Muscle of arm (tissue), 12 donors: ENCODE results near the gene RHOB. TPM values are rescaled to one million over a fixed set of nuclear protein-coding genes. Genes with fewer than 3 reads are reported as not detected.

Experiments used
- DNase-seq: peaks from one replicate; pipeline ENCODE4 v3.0.0-alpha.2; 2013
- polyA plus RNA-seq, 12 donors: library from polyadenylated mRNA; unstranded; fragments of 120-200 nt; gene quantifications; one replicate each; pipeline ENCODE4 v1.2.1, GENCODE V29; 2013; ENCODE audit not compliant: insufficient read length in 12 of 12

RHOB gene
- polyA plus RNA-seq, 12 donors, result 78.5 to 192 (median 125) TPM

- DNase-seq, result no peak
Measured at GRCh38 chr2:20471902-20472559, 25.2 kb downstream of the RHOB start.

GRCh38 chr2:20472569-20472968 lies 25.7 kb downstream of the RHOB start:
- DNase-seq, result no peak

- DNase-seq, result no peak
Measured at GRCh38 chr2:20473128-20473527, 26.3 kb downstream of the RHOB start.

- no peak for DNase-seq
Measured at GRCh38 chr2:20474757-20475566, 28.1 kb downstream of the RHOB start.

GRCh38 chr2:20475567-20475952 lies 28.7 kb downstream of the RHOB start:
- DNase-seq, result no peak

- DNase-seq, result no peak
Measured at GRCh38 chr2:20476481-20476880, 29.6 kb downstream of the RHOB start.

- no peak for DNase-seq
Measured at GRCh38 chr2:20476950-20477349, 30.1 kb downstream of the RHOB start.

- DNase-seq, result no peak
Measured at GRCh38 chr2:20478961-20479360, 32.1 kb downstream of the RHOB start.

- no peak for DNase-seq
Measured at GRCh38 chr2:20479835-20480234, 33.0 kb downstream of the RHOB start.

- no peak for DNase-seq
Measured at GRCh38 chr2:20480913-20481312, 34.0 kb downstream of the RHOB start.

GRCh38 chr2:20481798-20482405 lies 35.0 kb downstream of the RHOB start:
- DNase-seq, result no peak

GRCh38 chr2:20482725-20483124 lies 35.9 kb downstream of the RHOB start:
- DNase-seq, result peak; percentile 43

- DNase-seq, result no peak
Measured at GRCh38 chr2:20483194-20483895, 36.5 kb downstream of the RHOB start.

GRCh38 chr2:20484034-20484617 lies 37.3 kb downstream of the RHOB start:
- no peak for DNase-seq

- no peak for DNase-seq
Measured at GRCh38 chr2:20484810-20485611, 38.1 kb downstream of the RHOB start.

GRCh38 chr2:20485612-20486388 lies 38.9 kb downstream of the RHOB start:
- no peak for DNase-seq

- no peak for DNase-seq
Measured at GRCh38 chr2:20486571-20486970, 39.7 kb downstream of the RHOB start.

GRCh38 chr2:20487030-20487391 lies 40.1 kb downstream of the RHOB start:
- no peak for DNase-seq

- no peak for DNase-seq
Measured at GRCh38 chr2:20487392-20488174, 40.7 kb downstream of the RHOB start.
